Right ventricle myocardium inferior (tissue), 1 donor: ENCODE data around the gene COL6A2. TPM values are rescaled to one million over a fixed set of nuclear protein-coding genes. Genes with fewer than 3 reads are reported as not detected.
"Not testable (repeated sequence)": the region's sequence is repeated elsewhere in the genome, so short reads cannot be mapped to it uniquely, and the experiment has no call there.

Experiments used
- ATAC-seq: fragments of 200-7000 bp; cut with Tn5 transposase; one replicate; pipeline ENCODE4 v1.9.1; 2020; ENCODE audit warnings: mild to moderate bottlenecking, moderate library complexity
- DNase-seq: peaks from one replicate; pipeline ENCODE4 v3.0.0; 2021; ENCODE audit errors: missing footprints
- intact Hi-C: fragments of 100-400 bp; cut with DNase I; formaldehyde crosslinking; loops from one replicate; pipeline ENCODE4 v1.11.0; 2022
- total RNA-seq: library from RNA; stranded (reverse); fragmentation: NEBNext Ultra II Directional; extraction: Animal tissue kit (Norgen Biotek cat#: 25700); gene quantifications from one replicate; pipeline ENCODE4 v1.2.1, GENCODE V29; 2021
- donor health status: DM: no; HTN: yes; CAD: no; lungs with severe emphysema.

Gene COL6A2
- total RNA-seq, 1 donor from 2014 or later: 254 TPM

- intact Hi-C loops: loop anchor here (5.0 kb wide), 1 partner anchor 83 kb away; the partner anchor contains the start of gene LSS
- DNase-seq (peak; percentile 42), ATAC-seq (no peak)
Measured at GRCh38 chr21:46144464-46145070, 46.7 kb downstream of the COL6A2 start.

- intact Hi-C loops: no loop called here
- ATAC-seq (no peak), DNase-seq (no peak)
Measured at GRCh38 chr21:46145159-46145839, 47.4 kb downstream of the COL6A2 start.

GRCh38 chr21:46145840-46146691 lies 48.2 kb downstream of the COL6A2 start:
- no peak for DNase-seq
- no peak for ATAC-seq
- intact Hi-C loops: no loop called here

- no peak for DNase-seq
Measured at GRCh38 chr21:46146856-46147255, 48.9 kb downstream of the COL6A2 start.

GRCh38 chr21:46147429-46147828 lies 49.5 kb downstream of the COL6A2 start:
- intact Hi-C loops: loop anchor here (1.0 kb wide), 1 partner anchor 109 kb away; no protein-coding TSS in a partner anchor
- not testable (repeated sequence) for ATAC-seq
- DNase-seq: peak; percentile 67

More at GRCh38 chr21:46146856-46147255, 48.9 kb downstream of the COL6A2 start:
- intact Hi-C loops: loop anchor here (1.0 kb wide), 1 partner anchor 109 kb away; no protein-coding TSS in a partner anchor
- ATAC-seq: no peak

GRCh38 chr21:46148106-46148505 lies 50.2 kb downstream of the COL6A2 start:
- no peak for DNase-seq

GRCh38 chr21:46149205-46149901 lies 51.4 kb downstream of the COL6A2 start:
- DNase-seq (peak; percentile 26), ATAC-seq (no peak)
- intact Hi-C loops: no loop called here

More at GRCh38 chr21:46148106-46148505, 50.2 kb downstream of the COL6A2 start:
- intact Hi-C loops: no loop called here
- no peak for ATAC-seq

- intact Hi-C loops: no loop called here
- DNase-seq: peak; percentile 28
- ATAC-seq: no peak
Measured at GRCh38 chr21:46150073-46150472, 52.2 kb downstream of the COL6A2 start.

GRCh38 chr21:46150491-46151121 lies 52.7 kb downstream of the COL6A2 start:
- no peak for ATAC-seq
- DNase-seq: peak; percentile 53
- intact Hi-C loops: no loop called here

GRCh38 chr21:46151261-46151988 lies 53.5 kb downstream of the COL6A2 start:
- no peak for ATAC-seq
- peak; percentile 56 for DNase-seq
- intact Hi-C loops: no loop called here

GRCh38 chr21:46151989-46152926 lies 54.3 kb downstream of the COL6A2 start:
- peak; percentile 29 for ATAC-seq
- DNase-seq: no peak
- intact Hi-C loops: no loop called here

GRCh38 chr21:46152927-46153246 lies 55.0 kb downstream of the COL6A2 start:
- ATAC-seq: peak; percentile 24
- intact Hi-C loops: no loop called here
- peak; percentile 60 for DNase-seq

GRCh38 chr21:46153247-46154154 lies 55.6 kb downstream of the COL6A2 start:
- ATAC-seq (peak; percentile 59), DNase-seq (no peak)
- intact Hi-C loops: no loop called here

GRCh38 chr21:46154155-46154954 lies 56.4 kb downstream of the COL6A2 start:
- no peak for DNase-seq
- intact Hi-C loops: no loop called here
- no peak for ATAC-seq

- intact Hi-C loops: no loop called here
- DNase-seq (no peak), ATAC-seq (no peak)
Measured at GRCh38 chr21:46154955-46155513, 57.1 kb downstream of the COL6A2 start.
